Ovary (tissue), 3 donors: Measurements from ENCODE around the gene STX8.

ENCODE experiments used
- CTCF ChIP-seq, 3 donors: fragments of 450-650 bp in 2 of 3; fragments of 200-600 bp in 1 of 3; IDR thresholded peaks; one replicate each; pipeline versions ENCODE4 v1.5.1 to v1.8.0; 2016 to 2022; ENCODE audit warnings: antibody characterized with exemption in 3 of 3, mild to moderate bottlenecking in 1 of 3
- POLR2A ChIP-seq: fragments of 450-650 bp; IDR thresholded peaks from one replicate; pipeline ENCODE4 v1.6.1; 2017; ENCODE audit warnings: antibody characterized with exemption, mild to moderate bottlenecking, moderate library complexity
- donor health status: DM: no; HTN: no; CAD: no.

GRCh38 chr17:9520649-9521048 lies 55.0 kb downstream of the STX8 start:
- TF ChIP-seq POLR2A (no peak), CTCF (IDR thresholded peaks at IDR 0.05) (no peak)
